ENCODE data around the gene PSMB7.

DNA sequence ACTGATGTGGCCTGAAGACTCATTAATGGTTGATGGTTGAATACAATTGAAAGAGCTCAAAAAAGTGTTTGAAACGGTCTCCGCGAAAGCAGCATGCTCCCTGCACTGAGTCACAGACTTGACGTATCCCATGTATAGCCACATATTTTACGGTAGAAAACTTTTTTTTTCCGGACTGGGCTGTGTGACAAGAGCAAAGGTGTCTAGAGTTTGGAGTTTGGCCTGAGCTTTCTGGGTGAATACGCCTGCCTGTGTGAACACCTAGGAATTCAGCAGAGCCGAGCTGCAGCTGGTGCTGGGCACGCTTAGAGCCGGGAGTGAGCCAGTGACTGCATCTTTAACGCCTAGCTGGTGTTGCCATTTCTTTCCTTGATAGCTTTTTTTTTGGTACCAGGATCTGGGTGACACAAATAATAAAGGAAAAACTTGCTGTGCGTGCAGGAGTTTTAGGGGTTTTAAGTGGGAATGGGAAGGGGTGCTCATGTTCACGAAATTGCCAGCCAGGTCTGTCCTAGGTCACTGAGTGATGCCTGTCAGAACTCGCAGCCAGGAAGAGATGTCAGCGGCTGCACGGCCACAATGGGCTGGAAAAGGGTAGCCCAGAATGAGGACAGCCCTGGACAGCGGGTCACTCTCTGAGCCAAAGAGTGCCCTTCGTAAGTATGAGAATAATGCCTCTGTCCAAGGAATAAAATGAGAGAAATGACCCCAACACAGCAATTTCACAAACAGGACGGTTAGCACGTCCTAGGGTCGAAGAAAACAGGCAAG, 51.7 kb downstream of the PSMB7 start:
- TF ChIP-seq, protein P1, sequence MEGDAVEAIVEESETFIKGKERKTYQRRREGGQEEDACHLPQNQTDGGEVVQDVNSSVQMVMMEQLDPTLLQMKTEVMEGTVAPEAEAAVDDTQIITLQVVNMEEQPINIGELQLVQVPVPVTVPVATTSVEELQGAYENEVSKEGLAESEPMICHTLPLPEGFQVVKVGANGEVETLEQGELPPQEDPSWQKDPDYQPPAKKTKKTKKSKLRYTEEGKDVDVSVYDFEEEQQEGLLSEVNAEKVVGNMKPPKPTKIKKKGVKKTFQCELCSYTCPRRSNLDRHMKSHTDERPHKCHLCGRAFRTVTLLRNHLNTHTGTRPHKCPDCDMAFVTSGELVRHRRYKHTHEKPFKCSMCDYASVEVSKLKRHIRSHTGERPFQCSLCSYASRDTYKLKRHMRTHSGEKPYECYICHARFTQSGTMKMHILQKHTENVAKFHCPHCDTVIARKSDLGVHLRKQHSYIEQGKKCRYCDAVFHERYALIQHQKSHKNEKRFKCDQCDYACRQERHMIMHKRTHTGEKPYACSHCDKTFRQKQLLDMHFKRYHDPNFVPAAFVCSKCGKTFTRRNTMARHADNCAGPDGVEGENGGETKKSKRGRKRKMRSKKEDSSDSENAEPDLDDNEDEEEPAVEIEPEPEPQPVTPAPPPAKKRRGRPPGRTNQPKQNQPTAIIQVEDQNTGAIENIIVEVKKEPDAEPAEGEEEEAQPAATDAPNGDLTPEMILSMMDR (IDR thresholded peaks at IDR 0.05 in 4 of 5, conservative IDR thresholded peaks at IDR 0.05 in 1 of 5): no peak
- TF ChIP-seq POLR2A (IDR thresholded peaks at IDR 0.05): no peak

Data from gastrocnemius medialis (tissue), 4 donors.